GM13976 (cell line): ENCODE measurements around the gene PPP1R12C.
A peak's percentile ranks its signal among the peaks of the same experiment; 100 is the strongest.

Source experiments
- DNase-seq: peaks from one replicate; pipeline ENCODE4 v3.0.0; 2012; ENCODE audit warnings: low spot score
- in situ Hi-C: fragments of 300-500 bp; cut with MboI; formaldehyde crosslinking; loops from one replicate; pipeline ENCODE4 v1.12.0; 2022; ENCODE audit warnings: low sequenced_read_pairs, mixed read lengths, inconsistent platforms; ENCODE audit not compliant: unreplicated experiment
- TF ChIP-seq, protein P1 (sequence below): IDR thresholded peaks from 2 replicates; pipeline ENCODE4 v1.5.1; 2012; ENCODE audit warnings: borderline replicate concordance, mild to moderate bottlenecking; ENCODE audit not compliant: insufficient read depth; ENCODE audit errors: extremely low read depth, missing control alignments, control extremely low read depth

The PPP1R12C gene

DNA sequence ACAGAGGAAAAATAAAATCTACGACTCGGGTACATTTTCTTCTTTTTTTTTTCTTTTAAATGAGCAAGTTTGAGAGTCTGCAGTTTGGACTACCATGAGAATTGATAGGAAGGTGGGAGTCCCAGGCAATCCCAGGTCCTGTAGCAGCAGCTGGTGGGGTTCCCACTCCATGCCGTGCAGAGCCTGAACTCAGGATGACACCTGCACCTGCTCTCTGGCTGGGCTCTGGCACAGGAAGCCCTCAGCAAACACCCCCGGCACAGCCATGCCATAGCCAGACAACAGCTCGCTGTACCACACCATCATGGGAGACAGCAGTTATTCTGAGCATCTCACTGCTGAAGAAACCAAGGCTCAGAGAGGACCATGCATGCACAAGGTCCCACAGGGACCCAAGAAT lies 73.2 kb downstream of the PPP1R12C start:
- peak; percentile 12 for DNase-seq
- in situ Hi-C loops, result no loop called here
- TF ChIP-seq, protein P1, sequence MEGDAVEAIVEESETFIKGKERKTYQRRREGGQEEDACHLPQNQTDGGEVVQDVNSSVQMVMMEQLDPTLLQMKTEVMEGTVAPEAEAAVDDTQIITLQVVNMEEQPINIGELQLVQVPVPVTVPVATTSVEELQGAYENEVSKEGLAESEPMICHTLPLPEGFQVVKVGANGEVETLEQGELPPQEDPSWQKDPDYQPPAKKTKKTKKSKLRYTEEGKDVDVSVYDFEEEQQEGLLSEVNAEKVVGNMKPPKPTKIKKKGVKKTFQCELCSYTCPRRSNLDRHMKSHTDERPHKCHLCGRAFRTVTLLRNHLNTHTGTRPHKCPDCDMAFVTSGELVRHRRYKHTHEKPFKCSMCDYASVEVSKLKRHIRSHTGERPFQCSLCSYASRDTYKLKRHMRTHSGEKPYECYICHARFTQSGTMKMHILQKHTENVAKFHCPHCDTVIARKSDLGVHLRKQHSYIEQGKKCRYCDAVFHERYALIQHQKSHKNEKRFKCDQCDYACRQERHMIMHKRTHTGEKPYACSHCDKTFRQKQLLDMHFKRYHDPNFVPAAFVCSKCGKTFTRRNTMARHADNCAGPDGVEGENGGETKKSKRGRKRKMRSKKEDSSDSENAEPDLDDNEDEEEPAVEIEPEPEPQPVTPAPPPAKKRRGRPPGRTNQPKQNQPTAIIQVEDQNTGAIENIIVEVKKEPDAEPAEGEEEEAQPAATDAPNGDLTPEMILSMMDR, result no peak

DNA sequence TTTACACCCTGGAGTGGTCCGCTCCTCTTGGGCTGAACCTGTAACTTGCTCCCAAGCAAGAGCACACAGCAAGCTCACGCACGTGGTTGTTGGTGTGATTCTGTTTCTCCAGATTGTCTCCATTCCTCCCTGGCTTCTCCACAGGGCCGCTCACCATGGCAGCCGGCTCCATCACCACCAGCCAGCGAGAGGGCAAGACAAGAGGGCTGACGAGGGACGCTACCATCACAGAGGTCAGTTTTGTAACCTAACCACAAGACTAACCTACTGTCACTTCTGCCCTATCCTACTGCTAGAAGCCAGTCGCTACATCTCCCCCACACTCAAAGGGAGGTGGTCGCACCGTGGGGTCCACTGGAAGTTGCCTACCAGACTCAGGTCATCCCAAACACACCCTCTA lies 74.7 kb downstream of the PPP1R12C start:
- TF ChIP-seq, protein P1, result no peak
- in situ Hi-C loops, result no loop called here
- DNase-seq, result no peak

DNA sequence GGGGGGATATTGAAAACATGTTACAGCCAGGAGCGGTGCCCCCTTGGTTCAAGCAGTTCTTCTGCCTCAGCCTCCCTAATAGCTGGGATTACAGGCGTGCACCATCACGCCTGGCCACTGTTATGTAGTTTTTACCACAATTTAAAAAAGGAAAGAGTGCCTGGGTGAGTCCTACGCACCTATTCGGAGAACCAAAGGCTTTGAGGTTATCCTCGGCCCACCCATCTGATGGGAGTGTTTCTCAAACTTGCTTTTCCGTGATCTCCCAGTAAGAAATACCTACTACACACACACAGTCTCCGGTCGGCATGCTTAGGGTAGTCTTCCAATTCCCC lies 75.1 kb downstream of the PPP1R12C start:
- in situ Hi-C loops, result no loop called here
- DNase-seq, result no peak
- TF ChIP-seq, protein P1, result no peak

DNA sequence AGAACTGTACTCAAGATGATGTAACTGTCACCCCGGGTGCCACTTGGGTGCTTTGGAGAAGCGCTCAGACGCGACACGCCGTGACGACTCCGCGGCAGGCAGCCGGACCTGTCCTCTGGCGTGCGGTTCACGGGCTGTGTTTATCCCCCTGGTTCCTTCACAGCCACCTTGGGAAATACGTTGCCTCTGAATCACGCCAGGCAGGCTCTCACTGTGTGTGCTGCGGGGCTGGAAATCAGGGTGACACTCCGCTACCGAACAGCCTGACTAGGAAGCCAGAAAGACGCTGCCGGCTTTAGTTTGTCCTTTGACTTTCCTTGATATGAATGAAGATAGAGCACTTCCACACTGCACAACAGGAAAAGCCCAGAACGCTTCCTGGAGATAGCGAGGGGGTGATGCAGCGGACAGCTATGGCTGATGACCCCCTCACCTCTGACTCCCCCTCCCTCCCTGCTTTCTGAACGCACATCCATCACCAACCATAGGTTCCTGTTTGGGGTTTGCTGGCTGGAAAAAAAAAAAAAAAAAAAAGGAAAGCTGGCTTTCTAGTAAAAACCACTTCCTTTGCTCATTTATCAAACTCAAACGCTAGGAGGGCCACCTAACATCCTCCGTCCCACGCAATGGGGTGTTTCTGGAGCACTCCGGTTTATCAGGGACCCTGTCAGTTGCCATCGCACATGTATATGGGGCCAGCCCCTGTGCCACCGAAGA lies 75.7 kb downstream of the PPP1R12C start:
- TF ChIP-seq, protein P1, result no peak
- in situ Hi-C loops, result no loop called here
- DNase-seq, result peak; percentile 31

DNA sequence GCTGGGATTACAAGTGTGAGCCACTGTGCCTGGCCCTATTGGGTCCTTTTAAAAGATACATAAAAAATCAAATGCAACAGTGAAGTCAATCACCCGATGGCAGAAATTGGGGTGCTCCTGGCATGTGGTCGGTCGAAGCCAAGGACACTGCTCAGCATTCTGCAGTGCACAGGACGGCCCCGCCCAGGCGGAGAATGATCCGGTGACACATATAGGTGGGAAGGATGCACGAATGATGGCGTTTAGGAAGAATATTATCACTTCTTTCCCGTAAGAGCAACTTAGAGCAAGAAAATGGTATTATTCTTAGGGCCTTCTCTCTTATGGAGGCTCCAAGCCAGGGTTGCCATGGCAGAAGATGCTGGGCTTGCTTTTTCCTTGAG lies 76.2 kb downstream of the PPP1R12C start:
- TF ChIP-seq, protein P1, result no peak
- in situ Hi-C loops, result no loop called here
- no peak for DNase-seq
